Activated CD8-positive, alpha-beta memory T cell treated with anti-CD3 and anti-CD28 coated beads, Interleukin-2, amount 10 ng/mL, durations not matched to agents 7 days and 5 days (primary cell): ENCODE measurements around the gene NLGN1. TPM values are rescaled to one million over a fixed set of nuclear protein-coding genes. Genes with fewer than 3 reads are reported as not detected.

Experiments
- ATAC-seq: fragments of 150-1000 bp; cut with Tn5 transposase; one replicate; pipeline ENCODE4 v1.10.0; 2021; ENCODE audit warnings: moderate library complexity
- CTCF ChIA-PET: fragments of 350-600 bp; sonication (Branson Sonifier 250); formaldehyde crosslinking; loops from one replicate; lab custom pipeline; 2021; ENCODE audit warnings: antibody characterized with exemption; lab: Charles Lee
- DNase-seq: peaks from one replicate; pipeline ENCODE4 v3.0.0-alpha.2; 2020
- H3K27ac Mint-ChIP-seq: one replicate; pipeline ENCODE4 v1.8.0; 2021; ENCODE audit warnings: mild to moderate bottlenecking, mixed read lengths
- H3K27me3 Mint-ChIP-seq: one replicate; pipeline ENCODE4 v1.8.0; 2021; ENCODE audit warnings: mixed read lengths
- H3K36me3 Mint-ChIP-seq: one replicate; pipeline ENCODE4 v1.8.0; 2021; ENCODE audit warnings: mild to moderate bottlenecking, mixed read lengths
- H3K4me1 Mint-ChIP-seq: one replicate; pipeline ENCODE4 v1.8.0; 2021; ENCODE audit warnings: mixed read lengths
- H3K4me3 Mint-ChIP-seq: one replicate; pipeline ENCODE4 v1.8.0; 2021; ENCODE audit warnings: mild to moderate bottlenecking, moderate library complexity, mixed read lengths
- H3K9me3 Mint-ChIP-seq: one replicate; pipeline ENCODE4 v1.8.0; 2022; ENCODE audit warnings: low read depth, mixed read lengths
- total RNA-seq, 2 experiments: library from RNA; stranded (reverse); gene quantifications; one replicate each; pipeline ENCODE4 v1.2.3, GENCODE V29; 2021

Gene NLGN1
- total RNA-seq, 2 experiments from 2014 or later = not detected

DNA sequence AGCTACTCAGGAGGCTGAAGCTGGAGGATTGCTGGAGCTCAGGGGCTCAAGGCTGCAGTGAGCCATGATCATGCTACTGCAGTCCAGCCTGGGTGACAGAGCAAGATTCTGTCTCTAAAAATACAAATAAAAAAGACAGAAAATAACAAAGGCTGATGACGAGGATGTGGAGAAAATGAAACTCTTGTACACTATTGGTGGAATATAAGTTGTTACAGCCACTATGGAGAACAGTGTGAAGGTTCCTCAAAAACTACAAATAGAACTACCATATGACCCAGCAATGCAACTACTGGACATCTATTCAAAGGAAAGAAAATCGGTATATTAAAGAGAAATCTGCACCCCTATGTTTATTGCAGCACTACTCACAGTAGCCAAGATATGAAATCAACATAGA, 934.8 kb downstream of the NLGN1 start:
- H3K27ac Mint-ChIP-seq = no peak overlapping the region
- ATAC-seq (no peak), DNase-seq (no peak)
- H3K4me1 Mint-ChIP-seq = no peaks in the 10 kb centered on the region
- peaks cover 7% of the 10 kb centered on the region for H3K9me3 Mint-ChIP-seq
- no peaks in the 10 kb centered on the region for H3K36me3 Mint-ChIP-seq
- H3K27me3 Mint-ChIP-seq = no peaks in the 10 kb centered on the region
- no peak overlapping the region for H3K4me3 Mint-ChIP-seq
- CTCF ChIA-PET = no interaction called here

DNA sequence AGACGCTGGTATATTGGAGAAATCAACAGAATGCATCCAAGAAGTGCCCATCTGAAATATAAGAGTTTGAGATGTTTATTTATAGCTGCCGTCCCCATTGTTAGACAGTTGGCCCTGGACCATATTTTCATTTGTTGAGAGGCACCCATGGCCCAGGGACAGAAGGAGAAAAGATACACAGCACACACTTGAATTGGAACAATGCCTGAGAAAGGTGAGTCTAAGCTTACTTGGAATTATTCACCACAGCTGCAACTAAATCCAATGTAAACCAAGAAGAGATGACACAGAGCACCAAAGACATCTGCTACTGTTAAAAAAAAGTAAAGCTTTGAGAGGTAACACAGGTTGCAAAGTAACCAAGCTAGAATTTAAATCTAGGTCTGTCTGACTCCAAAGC, 936.1 kb downstream of the NLGN1 start:
- DNase-seq (no peak), ATAC-seq (no peak)
- Mint-ChIP-seq H3K27me3 (no peaks in the 10 kb centered on the region), H3K4me1 (no peaks in the 10 kb centered on the region), H3K9me3 (peaks cover 7% of the 10 kb centered on the region), H3K4me3 (no peak overlapping the region), H3K27ac (no peak overlapping the region), H3K36me3 (no peaks in the 10 kb centered on the region)
- CTCF ChIA-PET = no interaction called here

DNA sequence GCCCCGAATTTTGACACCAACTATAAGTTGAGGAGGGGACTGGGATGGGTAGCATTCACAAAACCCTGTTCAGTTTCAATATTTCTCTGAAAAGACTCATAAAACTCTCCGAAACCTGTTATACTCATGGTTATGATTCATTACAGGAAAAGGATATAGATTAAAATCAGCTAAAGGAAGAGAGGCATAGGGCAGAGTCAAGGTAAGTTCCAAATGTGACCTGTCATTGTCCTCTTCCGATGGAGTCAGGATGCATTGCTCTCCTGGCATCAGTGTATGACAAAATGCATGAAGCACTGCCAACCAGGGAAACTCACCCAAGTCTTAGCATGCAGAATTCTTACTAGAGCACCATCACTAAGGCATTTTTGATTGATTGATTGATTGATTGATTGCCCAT, 936.6 kb downstream of the NLGN1 start:
- H3K4me1 Mint-ChIP-seq = no peaks in the 10 kb centered on the region
- CTCF ChIA-PET = no interaction called here

DNA sequence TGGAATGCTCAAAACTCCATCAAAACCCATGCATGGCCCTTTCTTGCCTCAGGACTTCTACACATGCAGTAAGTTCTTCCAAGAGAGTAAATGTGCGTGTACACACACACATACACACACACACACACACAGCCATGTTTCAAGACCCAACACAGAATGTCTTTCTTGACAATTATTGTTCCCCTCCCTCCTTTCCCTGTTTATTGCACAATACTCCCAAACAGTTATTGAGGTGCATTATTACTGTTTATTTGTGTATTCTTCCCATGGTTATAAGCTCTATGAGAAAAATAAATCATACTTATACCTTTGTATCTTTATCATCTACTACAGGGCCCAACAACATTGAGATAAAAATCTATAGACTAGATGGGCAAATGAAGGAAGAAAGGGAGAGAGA, 937.8 kb downstream of the NLGN1 start:
- no peak overlapping the region for H3K27ac Mint-ChIP-seq
- H3K4me1 Mint-ChIP-seq = no peaks in the 10 kb centered on the region
- no peaks in the 10 kb centered on the region for H3K36me3 Mint-ChIP-seq
- no peak overlapping the region for H3K4me3 Mint-ChIP-seq
- CTCF ChIA-PET = no interaction called here
- DNase-seq (no peak), ATAC-seq (no peak)
- H3K9me3 Mint-ChIP-seq = no peaks in the 10 kb centered on the region
- H3K27me3 Mint-ChIP-seq = no peaks in the 10 kb centered on the region

More for the DNA sequence above, 936.6 kb downstream of the NLGN1 start:
- Mint-ChIP-seq H3K27ac (no peak overlapping the region), H3K4me3 (no peak overlapping the region), H3K36me3 (no peaks in the 10 kb centered on the region), H3K27me3 (no peaks in the 10 kb centered on the region), H3K9me3 (peaks cover 5% of the 10 kb centered on the region)
- DNase-seq = no peak
- no peak for ATAC-seq

DNA sequence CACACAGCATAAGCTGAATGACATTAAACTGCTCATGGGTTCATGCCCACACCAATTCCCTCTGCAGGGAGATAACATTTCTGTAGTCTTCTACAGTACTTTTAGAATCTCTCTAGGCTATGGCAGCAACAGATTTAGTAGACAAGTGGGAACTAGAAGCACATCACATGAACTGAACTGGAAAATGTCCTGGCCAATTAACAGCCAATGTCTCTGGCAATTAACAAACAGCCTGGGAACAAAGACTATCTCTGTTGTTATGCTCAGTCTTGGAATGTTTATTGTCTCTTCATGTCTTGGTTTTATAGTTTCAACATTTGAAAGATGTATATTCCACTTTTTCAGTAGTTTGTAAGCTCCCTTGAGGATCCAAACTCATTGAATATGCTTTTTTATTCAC, 938.4 kb downstream of the NLGN1 start:
- CTCF ChIA-PET = no interaction called here
- no peak for DNase-seq
- Mint-ChIP-seq H3K4me1 (no peaks in the 10 kb centered on the region), H3K36me3 (no peaks in the 10 kb centered on the region), H3K4me3 (no peak overlapping the region), H3K9me3 (no peaks in the 10 kb centered on the region), H3K27me3 (no peaks in the 10 kb centered on the region), H3K27ac (no peak overlapping the region)
- ATAC-seq = no peak
